GM18868 (cell line): ENCODE measurements around the gene CASZ1.

Experiments used
- ATAC-seq: cut with Tn5 transposase; IDR thresholded peaks from one replicate; pipeline ENCODE4 v1.9.1; 2021; ENCODE audit warnings: mild to moderate bottlenecking, moderate library complexity; ENCODE audit not compliant: unreplicated experiment

Gene CASZ1

GRCh38 chr1:10756842-10757241 is 39.6 kb downstream of the CASZ1 start:
- no peak for ATAC-seq

- ATAC-seq = no peak
Measured at GRCh38 chr1:10755970-10756521, 40.4 kb downstream of the CASZ1 start.

GRCh38 chr1:10754568-10755329 is 41.7 kb downstream of the CASZ1 start:
- ATAC-seq = no peak

GRCh38 chr1:10753299-10753698 is 43.1 kb downstream of the CASZ1 start:
- ATAC-seq = no peak

- no peak for ATAC-seq
Measured at GRCh38 chr1:10751561-10752085, 44.8 kb downstream of the CASZ1 start.

GRCh38 chr1:10751160-10751559 is 45.3 kb downstream of the CASZ1 start:
- ATAC-seq = no peak

GRCh38 chr1:10745886-10746455 is 50.5 kb downstream of the CASZ1 start:
- ATAC-seq = no peak

GRCh38 chr1:10745383-10745782 is 51.1 kb downstream of the CASZ1 start:
- no peak for ATAC-seq

- ATAC-seq = no peak
Measured at GRCh38 chr1:10744654-10745238, 51.7 kb downstream of the CASZ1 start.

GRCh38 chr1:10744029-10744428 is 52.4 kb downstream of the CASZ1 start:
- ATAC-seq = no peak

- no peak for ATAC-seq
Measured at GRCh38 chr1:10741696-10742095, 54.8 kb downstream of the CASZ1 start.

- ATAC-seq = no peak
Measured at GRCh38 chr1:10740123-10740522, 56.3 kb downstream of the CASZ1 start.

GRCh38 chr1:10739589-10739988 is 56.9 kb downstream of the CASZ1 start:
- ATAC-seq = no peak

GRCh38 chr1:10738061-10739058 is 58.1 kb downstream of the CASZ1 start:
- ATAC-seq = no peak

GRCh38 chr1:10737651-10738050 is 58.8 kb downstream of the CASZ1 start:
- ATAC-seq = no peak

- no peak for ATAC-seq
Measured at GRCh38 chr1:10736634-10737586, 59.5 kb downstream of the CASZ1 start.

GRCh38 chr1:10735563-10736305 is 60.7 kb downstream of the CASZ1 start:
- ATAC-seq = no peak

GRCh38 chr1:10734962-10735544 is 61.4 kb downstream of the CASZ1 start:
- no peak for ATAC-seq
